ENCODE measurements around the gene MN1.

The MN1 gene

DNA sequence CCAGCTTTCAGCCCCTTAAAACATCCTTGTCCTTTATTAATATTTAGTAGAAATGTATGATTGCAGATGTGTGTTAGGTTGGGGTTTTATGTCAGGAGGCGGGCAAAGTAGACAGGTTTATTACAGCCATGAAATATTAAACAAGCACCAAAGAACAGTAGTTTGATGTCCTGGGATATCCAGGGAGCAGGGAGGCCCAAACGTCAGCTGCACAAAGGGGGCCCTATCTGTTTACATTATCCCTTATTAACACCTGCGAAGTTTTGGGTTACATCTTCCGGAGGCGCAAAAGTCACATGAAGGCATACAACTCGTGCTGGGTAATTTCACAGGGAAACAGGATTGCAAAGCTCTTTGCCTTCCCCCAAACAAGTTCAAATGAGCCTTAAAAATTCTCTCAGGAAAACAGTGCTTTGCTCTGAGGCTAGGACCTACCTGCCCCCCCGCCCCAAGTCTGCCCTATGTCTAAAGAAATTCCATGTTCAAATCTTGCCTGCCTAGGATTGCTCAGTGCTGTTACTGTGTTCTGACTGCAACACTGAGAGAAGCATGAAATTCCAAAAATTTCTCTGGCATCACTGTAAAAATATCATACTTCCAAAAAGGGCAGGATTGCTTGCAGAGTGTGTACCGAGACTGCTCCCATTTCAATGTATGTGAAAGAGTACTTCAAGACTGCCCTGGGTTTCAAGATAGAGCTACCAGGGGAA lies 8.9 kb downstream of the MN1 start:
- H3K27ac ChIP-seq, result no peak overlapping the region
- TF ChIP-seq, protein P1, sequence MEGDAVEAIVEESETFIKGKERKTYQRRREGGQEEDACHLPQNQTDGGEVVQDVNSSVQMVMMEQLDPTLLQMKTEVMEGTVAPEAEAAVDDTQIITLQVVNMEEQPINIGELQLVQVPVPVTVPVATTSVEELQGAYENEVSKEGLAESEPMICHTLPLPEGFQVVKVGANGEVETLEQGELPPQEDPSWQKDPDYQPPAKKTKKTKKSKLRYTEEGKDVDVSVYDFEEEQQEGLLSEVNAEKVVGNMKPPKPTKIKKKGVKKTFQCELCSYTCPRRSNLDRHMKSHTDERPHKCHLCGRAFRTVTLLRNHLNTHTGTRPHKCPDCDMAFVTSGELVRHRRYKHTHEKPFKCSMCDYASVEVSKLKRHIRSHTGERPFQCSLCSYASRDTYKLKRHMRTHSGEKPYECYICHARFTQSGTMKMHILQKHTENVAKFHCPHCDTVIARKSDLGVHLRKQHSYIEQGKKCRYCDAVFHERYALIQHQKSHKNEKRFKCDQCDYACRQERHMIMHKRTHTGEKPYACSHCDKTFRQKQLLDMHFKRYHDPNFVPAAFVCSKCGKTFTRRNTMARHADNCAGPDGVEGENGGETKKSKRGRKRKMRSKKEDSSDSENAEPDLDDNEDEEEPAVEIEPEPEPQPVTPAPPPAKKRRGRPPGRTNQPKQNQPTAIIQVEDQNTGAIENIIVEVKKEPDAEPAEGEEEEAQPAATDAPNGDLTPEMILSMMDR (conservative IDR thresholded peaks at IDR 0.05), result no peak

DNA sequence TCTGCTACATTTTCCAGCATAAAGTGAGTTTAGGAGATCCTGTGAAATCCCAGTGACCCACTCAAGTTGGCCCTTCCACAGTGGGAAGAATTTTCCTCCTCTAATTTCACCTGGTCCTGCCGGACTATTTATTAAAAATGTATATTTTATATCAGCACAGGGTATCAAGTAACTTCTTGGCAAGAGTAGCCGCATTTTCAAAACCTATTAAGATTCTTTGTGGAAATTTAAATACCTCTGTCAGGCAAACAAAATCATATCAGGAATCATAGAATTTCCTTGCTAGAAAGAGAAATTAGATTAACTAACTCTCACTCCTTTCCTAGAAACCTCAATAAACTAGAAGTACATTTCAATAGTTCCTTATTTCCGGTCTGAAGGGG lies 9.7 kb downstream of the MN1 start:
- TF ChIP-seq, protein P1 (conservative IDR thresholded peaks at IDR 0.05), result no peak
- no peak overlapping the region for H3K27ac ChIP-seq

DNA sequence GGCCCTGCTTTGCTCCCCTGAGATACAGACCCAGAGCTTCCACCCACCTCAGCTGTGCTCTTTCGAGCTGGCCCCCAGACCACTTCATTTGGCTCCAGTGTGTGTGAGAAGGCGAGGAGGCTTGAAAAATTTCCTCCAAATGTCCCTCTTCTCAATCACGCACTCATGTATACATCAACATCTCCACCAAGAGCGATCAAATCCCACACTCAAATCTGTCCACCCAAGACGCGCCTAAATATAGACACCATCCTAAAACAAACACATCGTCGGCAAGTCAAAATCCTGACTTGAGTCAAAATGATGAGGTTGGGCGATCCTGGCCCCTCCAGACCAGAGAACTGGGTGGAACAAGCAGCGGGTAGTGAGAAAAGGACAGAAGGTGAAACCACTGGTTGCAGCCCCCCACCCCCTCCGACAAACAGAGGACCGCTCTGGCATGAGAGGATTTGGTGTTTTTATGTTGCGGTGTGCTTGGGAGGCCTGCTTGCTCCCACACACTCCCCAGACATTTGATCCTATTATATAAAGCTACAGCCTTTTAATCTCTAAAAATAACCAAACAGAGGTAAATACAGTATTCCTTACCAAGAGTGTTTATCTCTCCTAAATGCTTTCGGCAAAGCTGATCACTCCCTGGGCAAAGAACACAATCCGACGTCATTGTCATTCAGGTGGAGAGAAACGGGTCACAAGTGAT lies 10.2 kb downstream of the MN1 start:
- H3K27ac ChIP-seq, result no peak overlapping the region

DNA sequence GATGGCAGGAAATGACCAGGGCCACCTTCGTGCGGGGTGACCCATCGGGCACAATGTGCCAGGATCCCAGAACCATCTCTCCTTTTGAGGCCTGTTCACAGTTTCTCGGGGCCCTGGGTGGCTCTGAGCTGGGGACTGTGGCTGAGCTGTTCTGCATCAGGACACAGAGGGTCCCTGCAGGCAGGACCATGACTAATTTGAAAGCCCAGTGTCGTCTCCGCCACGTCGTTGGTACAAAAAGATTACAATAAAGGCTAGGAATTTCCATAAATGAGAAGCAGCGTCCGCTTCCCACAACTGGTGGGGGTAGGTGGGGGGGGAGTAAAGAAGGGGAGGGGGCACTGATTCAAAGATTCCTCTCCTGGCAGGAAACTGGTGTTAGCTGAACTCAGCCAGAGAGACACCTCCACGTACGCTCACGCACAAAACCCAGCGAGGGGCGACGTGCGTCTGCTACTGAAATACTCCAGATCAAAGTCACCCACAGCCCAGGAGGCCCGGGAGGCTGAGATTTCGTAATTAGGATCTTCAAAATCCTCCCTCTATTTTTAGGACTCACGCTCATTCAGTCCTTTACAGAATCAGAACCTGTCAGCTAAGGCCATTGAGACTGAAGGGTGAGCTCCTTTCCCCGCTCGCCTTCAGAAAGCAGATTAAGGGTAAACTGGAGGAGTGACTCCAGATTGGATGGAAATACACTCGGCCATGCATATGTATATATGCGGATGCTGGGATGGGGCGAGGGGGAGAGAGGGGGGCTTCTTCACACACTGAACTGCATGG lies 11.0 kb downstream of the MN1 start:
- TF ChIP-seq, protein P1 (conservative IDR thresholded peaks at IDR 0.05), result no peak
- no peak overlapping the region for H3K27ac ChIP-seq

More for the DNA sequence above, 10.2 kb downstream of the MN1 start:
- TF ChIP-seq, protein P1 (conservative IDR thresholded peaks at IDR 0.05), result no peak

DNA sequence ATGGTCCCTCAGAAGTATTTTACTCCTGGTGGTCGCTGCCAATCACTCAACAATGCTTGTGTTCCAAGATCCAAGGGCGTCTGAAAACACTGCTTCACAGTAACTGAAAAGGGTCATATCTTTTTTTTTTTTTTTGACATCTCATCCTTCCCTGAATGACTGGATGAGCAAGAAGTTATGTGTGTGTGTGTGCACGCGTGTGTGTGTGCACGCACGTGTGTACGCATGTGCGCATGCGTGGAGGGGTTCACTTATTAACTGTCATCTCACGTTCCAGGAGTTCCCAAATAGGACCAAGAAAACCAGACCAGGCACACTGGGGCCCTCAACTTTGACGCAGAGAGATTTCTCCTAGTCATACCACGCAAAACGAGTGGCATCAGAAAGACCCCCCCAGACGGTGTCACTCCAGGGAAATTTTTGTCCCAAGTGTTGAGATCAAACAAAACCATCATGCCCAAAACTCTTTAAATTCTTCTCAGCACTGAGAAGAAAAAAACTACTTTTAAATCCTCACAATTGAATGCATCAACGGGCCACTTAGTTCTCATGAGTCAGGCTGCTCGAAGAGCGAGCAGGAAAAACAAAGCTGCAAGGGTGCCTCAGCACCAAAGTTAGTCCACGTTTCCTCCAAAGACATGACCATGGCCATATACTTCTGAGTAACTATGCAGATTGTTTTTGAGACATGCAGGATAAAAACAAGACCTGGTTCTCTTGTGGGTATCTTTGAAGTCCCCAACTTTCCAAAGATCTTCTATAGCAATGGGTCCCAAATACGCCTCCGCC lies 12.9 kb downstream of the MN1 start:
- TF ChIP-seq, protein P1 (conservative IDR thresholded peaks at IDR 0.05), result no peak
- H3K27ac ChIP-seq, result no peak overlapping the region

DNA sequence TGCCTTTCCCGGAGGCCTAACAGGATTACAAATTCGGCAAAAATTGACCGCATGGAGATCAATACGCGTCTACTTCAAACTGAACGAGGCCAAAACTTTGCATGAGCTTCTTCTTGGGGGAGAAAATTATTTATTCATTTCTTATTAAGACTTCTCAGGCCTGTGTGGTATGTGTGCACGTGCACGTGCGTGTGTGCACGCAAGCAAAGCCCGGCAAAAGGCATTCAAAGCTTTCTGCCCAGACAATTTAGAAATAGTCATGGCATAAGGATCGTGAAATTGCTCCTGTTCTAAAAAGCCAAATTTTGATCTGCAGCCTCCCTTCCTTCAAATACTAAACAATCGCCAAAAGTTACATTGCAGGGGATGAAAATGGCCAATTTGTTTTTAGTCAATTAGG lies 14.6 kb downstream of the MN1 start:
- TF ChIP-seq, protein P1 (conservative IDR thresholded peaks at IDR 0.05), result no peak
- H3K27ac ChIP-seq, result no peak overlapping the region

Data from VCaP (cell line).